HUDEP-2 (cell line): ENCODE measurements around the gene RAPGEF4.

Experiments
- DNase-seq, 76 experiments: peaks; one replicate each; lab custom pipeline; 2025; ENCODE audit not compliant: unreplicated experiment in 76 of 76; lab: John Stamatoyannopoulos, UW

The RAPGEF4 gene

DNA sequence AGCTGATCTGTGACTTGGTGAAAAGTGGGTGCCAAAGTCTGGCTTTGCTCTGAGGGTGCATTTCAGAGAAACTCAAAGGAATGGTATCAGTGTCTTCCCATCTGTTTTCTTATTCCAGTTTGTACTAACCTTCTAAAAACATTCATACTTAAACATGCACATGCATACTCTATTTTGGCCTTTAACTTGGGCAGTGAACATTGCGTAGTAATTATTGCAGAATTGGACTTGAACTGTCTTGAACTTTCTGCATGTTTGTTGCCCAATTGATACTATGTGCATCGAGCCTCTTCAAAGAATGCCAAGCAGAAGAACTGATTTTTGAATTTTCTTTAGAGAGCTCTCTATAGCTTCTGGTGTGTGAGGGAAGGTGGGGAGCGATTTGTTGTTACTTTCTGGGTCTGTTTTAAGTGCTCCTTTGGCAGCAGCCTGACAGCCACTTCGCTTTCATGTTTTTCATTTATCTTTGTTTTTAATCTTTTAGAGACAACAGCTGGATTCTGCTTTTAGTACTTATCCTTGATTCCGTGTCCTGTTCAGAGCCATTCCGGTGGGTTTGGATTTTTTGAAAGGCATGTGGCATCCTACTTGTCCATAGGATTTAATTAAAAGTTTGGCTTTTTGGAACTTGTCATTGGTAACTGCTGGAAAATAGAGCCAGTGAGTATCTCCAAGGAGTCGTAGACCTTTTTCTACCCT, 159.2 kb downstream of the RAPGEF4 start:
- no peak for DNase-seq

DNA sequence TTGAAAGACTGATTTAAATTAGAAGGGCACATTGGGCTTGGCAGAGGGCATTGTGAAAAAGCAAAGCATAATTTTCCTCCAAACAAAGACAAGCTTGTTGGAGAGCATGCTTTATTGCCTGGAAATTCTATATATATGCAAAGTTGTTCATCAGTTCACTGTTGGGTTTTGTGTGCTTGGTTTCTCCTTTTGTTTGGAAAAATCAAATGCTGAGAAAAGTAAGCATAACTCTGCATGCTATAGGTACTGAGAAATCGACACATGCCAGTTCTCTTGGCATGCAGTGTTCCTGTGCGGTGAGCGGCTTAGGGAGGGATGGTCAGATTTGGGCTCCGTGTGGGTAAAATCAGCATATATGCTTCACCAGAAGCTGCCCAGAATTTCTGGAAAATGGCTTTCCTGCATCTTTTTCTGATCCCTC, 161.0 kb downstream of the RAPGEF4 start:
- no peak for DNase-seq

DNA sequence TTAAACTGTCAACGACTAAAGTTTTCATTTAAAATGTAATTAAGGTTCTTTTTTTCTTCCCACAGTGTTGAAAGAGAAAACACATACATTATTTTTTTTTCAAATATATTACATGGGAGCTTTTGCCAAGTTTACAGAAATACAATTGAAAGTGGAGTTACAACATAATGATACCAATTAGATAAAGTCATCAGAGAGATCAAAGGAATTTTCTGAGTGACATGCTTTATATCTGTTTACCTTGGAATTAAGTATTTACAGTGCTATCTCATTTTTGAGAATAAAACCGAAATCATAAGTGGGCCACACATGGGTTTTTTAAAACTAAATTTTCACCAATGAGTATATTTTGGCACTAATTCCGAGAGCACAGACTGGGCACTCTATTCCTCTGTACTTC, 165.2 kb downstream of the RAPGEF4 start:
- no peak for DNase-seq

DNA sequence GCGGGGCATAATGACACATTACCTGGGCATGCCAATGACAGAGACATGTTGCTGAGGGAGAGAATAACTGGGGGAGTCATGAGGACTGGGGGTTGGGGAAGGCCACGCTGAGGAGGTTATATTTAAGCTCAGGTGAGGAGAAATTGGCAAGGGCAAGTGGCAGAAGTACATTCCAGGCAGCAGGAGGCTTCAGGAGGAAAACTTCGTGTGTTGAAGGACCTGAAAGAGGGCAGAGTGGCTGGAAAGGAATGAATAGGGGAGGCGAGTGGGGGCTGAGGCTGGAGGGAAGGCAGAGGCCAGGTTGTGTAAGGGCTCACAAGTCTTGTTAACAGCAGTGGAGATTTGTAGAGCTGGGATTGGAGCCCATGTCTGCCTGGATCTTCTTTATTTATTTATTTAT, 166.3 kb downstream of the RAPGEF4 start:
- DNase-seq, result no peak

- no peak for DNase-seq
These were observed 168.6 kb downstream of the RAPGEF4 start for GRCh38 chr2:172904236-172904635.

DNA sequence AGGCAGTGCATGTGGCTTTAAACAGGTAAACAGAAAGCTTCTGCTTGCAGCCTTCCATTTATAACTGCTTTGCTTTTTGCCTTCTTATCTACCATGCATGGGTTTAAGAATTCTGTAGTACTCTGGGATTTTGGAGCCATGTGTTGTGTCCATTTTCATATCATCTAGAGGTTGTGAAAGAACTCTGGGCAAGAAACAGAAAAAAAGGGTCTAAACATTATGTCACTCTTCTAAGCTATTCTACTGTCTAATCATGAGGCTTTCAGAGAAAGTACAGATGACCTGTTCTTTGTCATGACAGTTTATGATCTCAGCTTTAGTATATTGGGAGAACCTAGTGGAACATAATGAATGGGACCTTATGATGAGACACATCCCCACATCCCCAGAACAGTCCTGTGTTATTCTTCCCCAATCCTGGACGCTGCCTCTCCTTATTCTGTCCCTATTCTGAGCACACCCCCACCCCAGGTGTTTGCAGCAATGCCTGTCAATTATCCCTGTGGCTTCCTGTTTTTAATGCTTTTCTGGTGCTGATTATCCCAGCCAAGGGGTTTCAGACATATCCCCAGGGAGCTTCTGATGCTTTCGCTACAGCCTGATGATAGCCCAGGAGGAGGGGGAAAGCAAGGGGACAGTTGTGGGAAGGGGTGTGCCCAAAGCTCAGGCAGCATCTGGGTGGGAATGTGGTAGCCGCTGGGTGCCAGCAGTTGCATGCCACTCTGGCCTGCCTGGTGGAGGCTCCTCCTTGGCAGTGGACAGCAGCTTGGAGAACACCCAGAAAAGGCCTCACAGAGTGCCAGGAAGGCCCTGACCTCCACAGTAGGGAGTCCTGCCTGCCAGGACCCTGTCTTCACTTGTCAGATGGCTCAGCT, 170.5 kb downstream of the RAPGEF4 start:
- DNase-seq, result no peak

- DNase-seq, result no peak
These were observed 172.6 kb downstream of the RAPGEF4 start for GRCh38 chr2:172908275-172908674.

DNA sequence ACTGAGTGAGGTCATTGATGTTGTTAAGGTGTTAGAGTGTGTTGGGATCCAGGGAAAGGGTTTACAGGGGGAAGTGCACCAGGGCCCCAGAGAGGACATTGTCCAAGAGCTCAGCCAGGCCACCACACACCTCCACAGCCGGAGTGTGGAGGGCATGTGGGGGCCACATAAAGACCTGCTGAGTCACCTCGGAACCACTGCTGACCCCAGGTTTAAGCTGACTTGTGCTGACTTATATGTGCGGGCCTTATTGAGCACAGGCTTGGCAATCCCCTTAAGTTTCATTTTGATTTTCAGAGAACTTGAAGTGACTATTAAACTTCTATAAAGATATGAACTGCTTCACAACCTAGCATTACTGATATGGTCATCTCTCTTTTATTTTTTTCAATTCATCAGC, 173.8 kb downstream of the RAPGEF4 start:
- DNase-seq, result no peak

DNA sequence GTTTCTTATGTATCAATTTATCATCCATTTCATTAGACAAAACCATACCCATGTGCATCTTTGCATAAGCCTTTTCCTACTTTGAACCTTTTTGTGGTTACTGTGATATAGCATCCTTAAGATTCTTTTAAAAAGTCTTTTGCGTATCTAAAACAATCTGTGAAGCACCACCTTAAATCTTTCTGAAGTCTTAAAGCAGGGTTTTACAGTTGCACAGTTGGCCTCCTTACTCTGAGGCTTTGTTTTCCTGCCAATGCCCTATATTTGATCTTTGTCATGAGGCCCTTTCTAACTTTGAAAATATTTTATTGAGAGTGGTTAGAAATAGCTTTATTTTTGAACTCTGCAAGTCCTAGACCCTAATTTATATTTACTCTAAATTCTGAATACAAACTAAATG, 176.6 kb downstream of the RAPGEF4 start:
- DNase-seq, result no peak

DNA sequence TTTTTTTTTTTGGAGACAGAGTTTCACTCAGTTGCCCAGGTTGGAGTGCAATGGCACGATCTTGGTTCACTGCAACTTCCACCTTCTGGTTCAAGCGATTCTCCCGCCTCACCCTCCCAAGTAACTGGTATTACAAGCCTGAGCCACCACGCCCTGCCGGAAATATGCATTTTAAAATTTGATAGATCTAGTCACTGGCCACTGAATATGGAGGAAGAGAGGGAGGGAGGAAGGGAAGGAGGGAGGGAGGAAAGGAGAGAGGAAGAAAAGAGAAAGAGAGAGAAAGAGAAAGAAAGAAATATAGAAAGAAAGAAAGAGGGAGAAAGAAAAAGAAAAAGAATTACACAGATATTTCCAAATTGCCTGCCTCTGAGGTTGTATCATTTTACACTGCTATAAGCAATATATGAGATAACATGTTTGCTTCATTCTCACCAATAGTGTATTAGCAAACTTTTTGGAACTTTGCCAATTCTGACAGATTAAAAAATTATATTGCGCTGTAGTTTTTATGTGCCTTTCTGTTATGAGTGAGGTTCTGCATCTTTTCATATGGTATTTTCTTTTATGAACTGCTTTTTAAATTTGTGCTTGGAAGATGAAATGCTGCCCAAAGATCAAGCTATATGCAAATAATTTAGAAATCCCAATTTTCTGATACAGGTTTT, 178.8 kb downstream of the RAPGEF4 start:
- no peak for DNase-seq

DNA sequence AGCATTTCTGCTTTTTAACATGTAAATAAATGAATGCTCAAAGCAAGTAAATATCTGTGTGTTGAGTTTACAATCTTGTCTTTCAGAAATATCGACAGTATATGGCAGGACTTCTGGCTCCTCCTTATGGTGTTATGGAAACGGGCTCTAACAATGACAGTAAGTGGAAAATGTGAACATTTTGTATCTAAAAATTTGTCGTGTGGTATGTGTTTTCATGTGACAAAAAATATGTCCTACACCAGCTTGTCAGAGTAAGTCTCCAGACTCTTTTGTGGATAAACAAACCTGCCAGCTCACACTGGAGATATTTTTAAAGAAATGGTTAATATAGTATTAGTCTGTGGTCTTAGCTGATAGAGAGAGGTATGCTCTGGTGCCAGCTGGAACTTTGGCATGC, 182.1 kb downstream of the RAPGEF4 start:
- no peak for DNase-seq

GRCh38 chr2:172919732-172920131, 184.1 kb downstream of the RAPGEF4 start:
- no peak for DNase-seq

DNA sequence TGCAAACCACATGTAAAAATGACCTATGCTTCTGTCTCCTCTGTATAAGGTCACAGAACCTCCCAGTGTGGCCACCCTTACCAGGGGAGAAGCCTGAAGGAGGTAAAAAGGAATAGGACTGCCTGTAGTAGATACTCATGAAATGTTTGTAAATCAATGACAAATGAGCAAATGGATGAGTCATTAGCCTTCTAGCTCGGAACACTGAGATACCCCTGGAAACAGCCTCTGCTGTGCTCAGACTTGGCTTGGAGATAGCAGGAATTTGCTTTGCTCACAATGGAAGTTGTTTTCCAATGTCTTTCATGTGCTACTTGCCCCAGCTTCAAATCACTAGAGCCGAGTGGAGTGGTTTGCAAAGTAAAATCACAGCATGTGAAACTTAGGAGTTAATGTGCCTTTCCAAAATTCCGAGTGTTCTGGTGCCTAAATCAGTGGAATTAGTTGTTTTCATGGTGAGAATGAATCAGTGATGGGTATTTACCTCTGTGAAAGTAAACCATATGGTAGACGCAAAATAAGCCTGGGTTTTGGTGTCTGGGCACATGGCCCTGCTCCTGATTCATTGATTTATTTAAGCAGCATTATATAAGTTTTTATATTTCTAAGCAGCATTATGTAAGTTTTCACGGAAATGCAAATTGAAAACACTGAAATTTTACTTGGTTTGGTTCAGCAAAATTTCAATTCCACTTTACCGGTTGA, 186.0 kb downstream of the RAPGEF4 start:
- DNase-seq, result no peak

DNA sequence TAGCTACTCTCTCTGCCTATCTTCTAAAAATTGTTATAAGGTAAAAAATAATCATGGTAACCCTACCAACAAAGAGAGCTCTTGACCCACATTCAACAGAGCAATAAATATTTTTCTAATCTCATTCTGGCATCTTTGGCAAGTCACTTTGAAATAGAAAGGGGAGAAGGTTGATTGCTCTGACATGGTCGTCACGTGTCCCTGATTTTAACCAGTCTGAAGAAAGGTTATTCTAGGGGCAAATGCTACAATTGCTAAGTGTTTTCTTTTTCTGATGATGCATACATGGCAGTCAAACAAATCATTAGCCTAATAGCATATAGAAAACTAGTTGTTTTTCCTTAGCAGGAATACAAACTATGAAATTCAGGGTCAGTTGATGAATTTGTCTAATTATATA, 186.7 kb downstream of the RAPGEF4 start:
- no peak for DNase-seq

GRCh38 chr2:172922815-172923214, 187.2 kb downstream of the RAPGEF4 start:
- DNase-seq, result no peak

DNA sequence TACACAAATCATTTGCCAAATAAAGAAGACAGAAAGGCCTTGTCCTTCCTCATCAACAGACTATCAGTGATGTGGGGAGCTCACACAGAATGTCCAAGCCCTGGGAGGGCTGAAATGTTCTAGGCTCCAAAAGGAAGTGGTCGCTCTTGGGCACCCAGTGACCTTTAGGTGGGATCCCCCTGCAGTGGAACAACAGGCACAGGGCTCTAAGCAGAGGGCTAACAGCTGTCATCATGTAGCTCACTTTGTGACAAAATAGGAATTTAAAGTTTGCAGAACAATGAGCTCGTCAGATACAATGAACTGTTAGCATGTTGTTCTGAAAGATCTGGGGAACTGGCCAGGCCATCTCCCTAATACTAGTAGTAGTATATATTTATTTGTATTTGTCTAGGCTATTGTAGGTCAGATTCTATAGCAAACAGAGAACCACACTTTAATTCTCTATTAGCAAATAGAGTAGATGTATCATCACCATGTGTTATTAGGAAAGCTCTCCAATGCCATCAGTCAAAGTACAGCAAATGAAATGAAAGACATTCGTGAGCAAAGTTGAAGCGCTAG, 188.5 kb downstream of the RAPGEF4 start:
- no peak for DNase-seq

DNA sequence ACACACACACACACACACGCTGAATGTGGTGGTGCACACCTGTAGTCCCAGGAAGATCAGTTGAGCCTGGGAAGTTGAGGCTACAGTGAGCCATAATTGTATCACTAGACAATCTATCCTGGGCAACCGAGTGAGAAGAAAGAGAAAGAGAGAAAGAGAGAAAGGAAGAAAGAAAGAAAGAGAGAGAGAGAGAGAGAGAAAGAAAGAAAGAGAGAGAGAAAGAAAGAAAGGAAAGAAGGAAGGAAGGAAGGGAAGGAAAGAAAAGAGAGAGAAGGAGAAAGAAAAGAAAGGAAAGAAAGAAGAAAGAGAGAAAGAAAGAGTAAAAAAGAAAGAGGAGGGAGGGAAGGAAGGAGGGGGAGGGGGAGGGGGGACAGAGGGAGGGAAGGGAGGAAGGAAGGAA, 190.0 kb downstream of the RAPGEF4 start:
- no peak for DNase-seq

- DNase-seq, result no peak
These were observed 191.4 kb downstream of the RAPGEF4 start for GRCh38 chr2:172926785-172927640.

DNA sequence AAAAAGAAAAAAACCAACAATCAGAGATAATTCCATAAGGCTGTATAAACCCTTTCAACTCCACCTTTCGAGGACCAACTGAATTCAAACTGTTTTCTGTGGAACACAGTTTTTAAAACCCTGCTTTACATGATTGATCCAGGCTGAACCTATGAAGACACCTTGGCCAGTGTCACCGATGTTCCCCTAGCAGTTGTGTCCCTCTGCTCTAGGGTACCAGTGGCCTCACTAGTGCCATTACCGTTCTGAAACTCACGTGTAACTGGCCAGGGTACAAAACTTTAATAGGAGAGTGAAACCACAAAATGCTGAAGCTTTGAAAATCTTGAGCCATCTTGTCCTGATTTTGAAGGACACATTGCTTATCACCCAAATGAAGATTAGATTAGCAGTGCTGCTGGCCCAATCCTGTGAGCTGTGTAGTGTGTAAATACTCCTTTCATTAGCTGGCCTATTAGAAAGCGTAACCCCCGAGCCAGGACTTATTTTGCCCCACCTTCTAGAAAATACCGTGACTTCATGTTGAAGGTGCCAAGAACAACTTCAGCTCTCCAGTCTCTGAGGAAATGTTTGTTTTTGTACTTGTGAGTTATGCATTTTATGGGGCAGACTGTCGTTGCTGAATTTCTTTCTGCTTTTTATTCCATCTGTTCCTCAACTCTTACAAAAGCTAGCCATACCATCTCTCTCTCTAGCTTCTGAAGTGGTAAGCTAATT, 192.2 kb downstream of the RAPGEF4 start:
- DNase-seq, result no peak
